ENCODE results near the gene HLA-DMB.
"Not testable (repeated sequence)": the region's sequence is repeated elsewhere in the genome, so short reads cannot be mapped to it uniquely, and the experiment has no call there.

HLA-DMB gene

DNA sequence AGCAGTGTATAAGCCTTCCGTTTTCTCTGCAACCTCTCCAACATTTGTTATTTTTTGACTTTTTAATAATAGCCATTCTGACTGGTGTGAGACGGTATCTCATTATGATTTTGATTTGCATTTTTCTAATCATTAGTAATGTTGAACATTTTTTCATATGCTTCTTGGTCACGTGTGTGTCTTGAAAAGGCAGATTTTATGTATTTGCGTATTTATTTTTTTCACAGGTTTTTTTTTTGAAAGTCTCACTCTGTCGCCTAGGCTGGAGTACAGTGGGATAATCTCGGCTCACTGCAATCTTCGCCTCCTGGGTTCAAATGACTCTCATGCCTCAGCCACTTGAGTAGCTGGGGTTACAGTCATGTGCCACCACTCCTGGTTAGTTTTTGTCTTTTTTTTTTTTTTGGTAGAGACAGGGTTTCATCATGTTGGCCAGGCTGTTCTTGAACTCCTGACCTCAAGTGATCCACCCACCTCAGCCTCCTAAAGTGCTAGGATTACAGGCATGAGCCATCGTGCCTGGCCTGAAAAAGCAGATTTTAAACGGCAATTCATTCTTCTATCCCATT is 1.8 kb upstream of the HLA-DMB start:
- H3K18ac ChIP-seq (ENCODE audit: low read length); H2BK15ac ChIP-seq (ENCODE audit: low read length); H3K9me3 ChIP-seq (replicated peaks in 1 of 2; ENCODE audit: control insufficient read depth in 2 of 2, insufficient read depth in 1 of 2, low read depth in 1 of 2, low read length in 2 of 2); H3K79me1 ChIP-seq (ENCODE audit: low read depth, low read length); H4K91ac ChIP-seq (ENCODE audit: low read depth, low read length, poor library complexity); H3K27me3 ChIP-seq (ENCODE audit: control insufficient read depth in 3 of 3, insufficient read depth in 3 of 3, low read depth in 1 of 3, low read length in 3 of 3); H3K27ac ChIP-seq (replicated peaks; ENCODE audit: low read length); H3K14ac ChIP-seq (ENCODE audit: low read length); H2AFZ ChIP-seq (ENCODE audit: low read length); H3K9ac ChIP-seq (ENCODE audit: low read depth, low read length, poor library complexity); H3K4me3 ChIP-seq (ENCODE audit: low read length in 2 of 2); H2AK5ac ChIP-seq (ENCODE audit: low read depth, low read length); H2BK12ac ChIP-seq (ENCODE audit: low read length); H3K4me1 ChIP-seq (ENCODE audit: control insufficient read depth in 2 of 2, insufficient read depth in 1 of 2, low read depth in 1 of 2, low read length in 2 of 2); H2BK120ac ChIP-seq (ENCODE audit: low read depth, low read length); H3K4ac ChIP-seq (ENCODE audit: low read length); H2BK5ac ChIP-seq (ENCODE audit: low read length); H3K23ac ChIP-seq (ENCODE audit: low read depth, low read length, poor library complexity); DNase-seq (ENCODE audit: low spot score); H3K36me3 ChIP-seq (replicated peaks in 1 of 2; ENCODE audit: control insufficient read depth in 2 of 2, insufficient read depth in 2 of 2, low read length in 2 of 2); H4K8ac ChIP-seq (ENCODE audit: low read depth, low read length); H3K4me2 ChIP-seq (ENCODE audit: insufficient read depth, low read length, poor library complexity, severe bottlenecking): not testable (repeated sequence)
- no CpG with 5 or more reads among the region's 9 CpGs for WGBS, 2 donors (ENCODE audit: extremely low coverage in 2 of 2, insufficient read length in 2 of 2, insufficient replicate concordance in 1 of 2)

DNA sequence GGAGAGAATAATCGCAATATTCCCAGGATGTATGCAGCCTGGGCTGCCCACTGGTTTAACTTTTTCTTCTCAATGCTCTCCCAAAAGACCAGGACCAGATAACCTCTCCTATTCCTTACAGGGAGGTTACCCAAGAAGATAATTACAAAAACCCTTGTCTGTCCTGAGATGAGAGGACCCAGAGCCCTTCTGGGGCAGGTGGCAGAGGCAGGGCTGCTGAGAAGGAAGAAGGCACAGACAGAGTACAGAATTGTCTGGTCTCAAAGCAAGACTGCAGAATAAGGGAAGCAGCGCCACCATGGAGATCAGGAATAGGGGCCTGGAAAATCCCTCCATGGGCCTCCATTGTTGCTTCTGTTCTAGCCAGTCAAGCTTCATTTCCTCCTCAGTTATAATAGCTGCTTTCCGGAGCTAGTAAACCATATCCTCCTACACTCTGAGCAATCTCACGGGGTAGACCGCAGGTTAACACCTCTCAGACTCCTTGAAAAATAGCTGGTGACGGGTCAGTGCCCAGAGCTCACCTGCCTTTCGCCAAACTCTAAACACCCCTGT is 463 bp upstream of the HLA-DMB start:
- Histone ChIP-seq H3K27me3 (ENCODE audit: control insufficient read depth in 3 of 3, insufficient read depth in 3 of 3, low read depth in 1 of 3, low read length in 3 of 3) (peaks cover 0 to 16% (median 0%) of the 10 kb centered on the region in 3 experiments), H2AK5ac (ENCODE audit: low read depth, low read length) (no peak overlapping the region), H2AFZ (ENCODE audit: low read length) (peak overlapping the region; percentile 88), H3K4ac (ENCODE audit: low read length) (no peak overlapping the region), H3K27ac (replicated peaks; ENCODE audit: low read length) (no peak overlapping the region), H2BK12ac (ENCODE audit: low read length) (no peak overlapping the region), H3K4me1 (ENCODE audit: control insufficient read depth in 2 of 2, insufficient read depth in 1 of 2, low read depth in 1 of 2, low read length in 2 of 2) (no peaks in the 10 kb centered on the region), H3K4me3 (ENCODE audit: low read length in 2 of 2) (no peak overlapping the region), H3K23ac (ENCODE audit: low read depth, low read length, poor library complexity) (no peak overlapping the region), H3K18ac (ENCODE audit: low read length) (no peak overlapping the region), H3K9me3 (replicated peaks in 1 of 2; ENCODE audit: control insufficient read depth in 2 of 2, insufficient read depth in 1 of 2, low read depth in 1 of 2, low read length in 2 of 2) (no peaks in the 10 kb centered on the region), H4K91ac (ENCODE audit: low read depth, low read length, poor library complexity) (no peak overlapping the region), H4K8ac (ENCODE audit: low read depth, low read length) (no peak overlapping the region), H3K14ac (ENCODE audit: low read length) (no peak overlapping the region), H2BK5ac (ENCODE audit: low read length) (no peak overlapping the region), H3K4me2 (ENCODE audit: insufficient read depth, low read length, poor library complexity, severe bottlenecking) (no peak overlapping the region), H3K9ac (ENCODE audit: low read depth, low read length, poor library complexity) (no peak overlapping the region), H3K79me1 (ENCODE audit: low read depth, low read length) (no peaks in the 10 kb centered on the region), H3K36me3 (replicated peaks in 1 of 2; ENCODE audit: control insufficient read depth in 2 of 2, insufficient read depth in 2 of 2, low read length in 2 of 2) (no peaks in the 10 kb centered on the region), H2BK15ac (ENCODE audit: low read length) (no peak overlapping the region), H2BK120ac (ENCODE audit: low read depth, low read length) (no peak overlapping the region)
- DNase-seq (ENCODE audit: low spot score) = no peak
- no CpG with 5 or more reads among the region's 7 CpGs for WGBS, 2 donors (ENCODE audit: extremely low coverage in 2 of 2, insufficient read length in 2 of 2, insufficient replicate concordance in 1 of 2)

DNA sequence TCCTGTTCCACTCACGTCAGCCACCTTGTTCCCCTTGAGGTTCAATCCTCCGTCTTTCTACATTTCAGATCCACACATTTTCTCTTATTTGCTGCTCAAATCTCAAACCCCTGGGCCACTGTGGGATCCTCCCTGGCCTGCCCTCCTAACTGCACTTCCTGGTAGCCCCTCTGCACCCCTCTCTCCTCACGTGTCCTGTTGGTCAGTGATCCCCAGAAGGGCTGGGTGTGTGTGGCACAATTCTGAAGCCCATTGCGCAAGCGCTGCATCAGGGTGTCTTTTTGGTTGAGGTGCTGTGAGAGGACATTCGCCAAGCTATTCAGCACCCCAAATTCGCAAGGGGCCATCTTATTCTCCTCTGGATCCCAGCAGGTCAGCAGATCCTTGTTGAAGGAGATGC is 2.3 kb downstream of the HLA-DMB start:
- Histone ChIP-seq H2BK12ac (ENCODE audit: low read length) (no peak overlapping the region), H3K79me1 (ENCODE audit: low read depth, low read length) (no peaks in the 10 kb centered on the region), H3K23ac (ENCODE audit: low read depth, low read length, poor library complexity) (peak overlapping the region; percentile 6), H2BK120ac (ENCODE audit: low read depth, low read length) (no peak overlapping the region), H3K4ac (ENCODE audit: low read length) (no peak overlapping the region), H3K27ac (replicated peaks; ENCODE audit: low read length) (no peak overlapping the region), H2AK5ac (ENCODE audit: low read depth, low read length) (no peak overlapping the region), H3K27me3 (ENCODE audit: control insufficient read depth in 3 of 3, insufficient read depth in 3 of 3, low read depth in 1 of 3, low read length in 3 of 3) (peaks cover 0 to 33% (median 0%) of the 10 kb centered on the region in 3 experiments), H4K91ac (ENCODE audit: low read depth, low read length, poor library complexity) (no peak overlapping the region), H3K9me3 (replicated peaks in 1 of 2; ENCODE audit: control insufficient read depth in 2 of 2, insufficient read depth in 1 of 2, low read depth in 1 of 2, low read length in 2 of 2) (no peaks in the 10 kb centered on the region), H3K36me3 (replicated peaks in 1 of 2; ENCODE audit: control insufficient read depth in 2 of 2, insufficient read depth in 2 of 2, low read length in 2 of 2) (no peaks in the 10 kb centered on the region), H3K4me2 (ENCODE audit: insufficient read depth, low read length, poor library complexity, severe bottlenecking) (no peak overlapping the region), H3K14ac (ENCODE audit: low read length) (no peak overlapping the region), H2AFZ (ENCODE audit: low read length) (no peak overlapping the region), H3K4me3 (ENCODE audit: low read length in 2 of 2) (peak overlapping the region in 1 of 2 donors; percentile 50), H2BK15ac (ENCODE audit: low read length) (no peak overlapping the region), H3K4me1 (ENCODE audit: control insufficient read depth in 2 of 2, insufficient read depth in 1 of 2, low read depth in 1 of 2, low read length in 2 of 2) (no peaks in the 10 kb centered on the region), H3K9ac (ENCODE audit: low read depth, low read length, poor library complexity) (no peak overlapping the region), H3K18ac (ENCODE audit: low read length) (no peak overlapping the region), H2BK5ac (ENCODE audit: low read length) (no peak overlapping the region), H4K8ac (ENCODE audit: low read depth, low read length) (no peak overlapping the region)
- no peak for DNase-seq (ENCODE audit: low spot score)
- no CpG with 5 or more reads among the region's 7 CpGs for WGBS, 2 donors (ENCODE audit: extremely low coverage in 2 of 2, insufficient read length in 2 of 2, insufficient replicate concordance in 1 of 2)

DNA sequence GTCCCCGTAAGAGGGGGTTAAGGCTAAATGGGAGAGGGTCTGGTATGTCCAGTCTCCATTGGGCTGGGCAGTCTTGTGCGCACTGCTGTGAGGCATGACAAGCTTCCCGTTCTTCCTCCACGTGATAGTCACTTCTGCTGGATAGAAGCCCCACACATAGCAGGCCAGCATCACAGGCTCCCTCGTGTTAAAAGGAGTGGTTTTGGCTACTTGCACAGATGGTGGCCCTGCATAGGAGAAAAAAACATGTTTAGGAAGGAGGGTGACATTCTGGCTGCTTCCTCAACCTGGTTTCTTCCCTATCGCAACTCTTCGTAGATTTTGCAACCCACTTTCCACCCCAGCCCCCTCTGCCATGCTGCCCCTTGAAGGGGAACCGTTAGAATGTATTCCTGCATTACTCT is 3.6 kb downstream of the HLA-DMB start:
- H3K36me3 ChIP-seq (replicated peaks in 1 of 2; ENCODE audit: control insufficient read depth in 2 of 2, insufficient read depth in 2 of 2, low read length in 2 of 2) = no peaks in the 10 kb centered on the region
- H2AK5ac ChIP-seq (ENCODE audit: low read depth, low read length) = no peak overlapping the region
- H3K27ac ChIP-seq (replicated peaks; ENCODE audit: low read length) = no peak overlapping the region
- no peaks in the 10 kb centered on the region for H3K4me1 ChIP-seq (ENCODE audit: control insufficient read depth in 2 of 2, insufficient read depth in 1 of 2, low read depth in 1 of 2, low read length in 2 of 2)
- no peak overlapping the region for H2BK15ac ChIP-seq (ENCODE audit: low read length)
- no peak overlapping the region for H3K4ac ChIP-seq (ENCODE audit: low read length)
- no peak for DNase-seq (ENCODE audit: low spot score)
- H3K9ac ChIP-seq (ENCODE audit: low read depth, low read length, poor library complexity) = no peak overlapping the region
- H2BK5ac ChIP-seq (ENCODE audit: low read length) = no peak overlapping the region
- H2BK12ac ChIP-seq (ENCODE audit: low read length) = no peak overlapping the region
- H3K9me3 ChIP-seq (replicated peaks in 1 of 2; ENCODE audit: control insufficient read depth in 2 of 2, insufficient read depth in 1 of 2, low read depth in 1 of 2, low read length in 2 of 2) = no peaks in the 10 kb centered on the region
- peaks cover 0 to 37% (median 0%) of the 10 kb centered on the region in 3 experiments for H3K27me3 ChIP-seq (ENCODE audit: control insufficient read depth in 3 of 3, insufficient read depth in 3 of 3, low read depth in 1 of 3, low read length in 3 of 3)
- H3K14ac ChIP-seq (ENCODE audit: low read length) = no peak overlapping the region
- no peak overlapping the region for H3K4me2 ChIP-seq (ENCODE audit: insufficient read depth, low read length, poor library complexity, severe bottlenecking)
- WGBS, 2 donors (ENCODE audit: extremely low coverage in 2 of 2, insufficient read length in 2 of 2, insufficient replicate concordance in 1 of 2) = no CpG with 5 or more reads among the region's 8 CpGs
- no peaks in the 10 kb centered on the region for H3K79me1 ChIP-seq (ENCODE audit: low read depth, low read length)
- no peak overlapping the region for H2BK120ac ChIP-seq (ENCODE audit: low read depth, low read length)
- no peak overlapping the region for H3K23ac ChIP-seq (ENCODE audit: low read depth, low read length, poor library complexity)
- H3K18ac ChIP-seq (ENCODE audit: low read length) = no peak overlapping the region
- no peak overlapping the region for H2AFZ ChIP-seq (ENCODE audit: low read length)
- no peak overlapping the region for H4K91ac ChIP-seq (ENCODE audit: low read depth, low read length, poor library complexity)
- no peak overlapping the region for H3K4me3 ChIP-seq (ENCODE audit: low read length in 2 of 2)
- H4K8ac ChIP-seq (ENCODE audit: low read depth, low read length) = no peak overlapping the region
